Measurements from ENCODE around the gene TUBGCP6. TPM values are rescaled to one million over a fixed set of nuclear protein-coding genes. Genes with fewer than 3 reads are reported as not detected.

TUBGCP6 gene
- total RNA-seq, 1 donor from 2014 or later = 26.3 TPM

DNA sequence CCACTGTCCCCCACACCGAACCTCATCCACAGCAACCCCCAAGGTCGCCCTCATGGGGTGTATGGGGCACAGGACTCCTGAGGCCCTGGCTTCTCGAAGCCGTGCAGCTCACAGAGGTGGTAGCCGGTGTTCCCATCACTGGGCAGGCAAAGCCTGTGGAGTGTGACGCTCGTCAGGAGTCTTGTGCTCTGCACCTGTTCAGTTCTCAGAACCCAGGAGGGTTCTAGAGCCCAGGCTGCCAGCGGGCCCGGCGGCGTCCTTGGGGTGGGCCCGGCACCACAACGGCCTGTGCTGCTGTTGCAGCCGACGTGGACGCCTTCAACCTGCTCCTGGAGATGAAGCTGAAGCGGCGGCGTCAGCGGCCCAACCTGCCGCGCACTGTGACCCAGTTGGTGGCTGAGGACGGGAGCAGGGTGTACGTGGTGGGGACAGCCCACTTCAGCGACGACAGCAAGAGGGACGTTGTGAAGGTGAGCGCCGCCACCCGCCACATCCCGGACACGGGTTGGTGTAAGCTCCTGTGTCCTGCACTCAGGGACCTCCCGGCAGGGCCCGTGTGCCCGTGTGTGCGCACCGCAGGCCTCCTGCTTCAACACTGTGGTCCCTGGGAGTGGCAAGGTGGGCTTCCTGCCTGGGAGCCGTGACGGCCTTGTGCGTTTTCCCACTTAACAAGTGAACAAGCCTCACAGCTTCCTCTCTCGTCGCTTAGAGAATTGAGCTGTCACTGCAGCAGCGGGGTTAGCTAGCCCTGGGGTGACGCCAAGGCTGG lies 50.6 kb downstream of the TUBGCP6 start:
- H3K4me3 Mint-ChIP-seq (ENCODE audit: unreplicated experiment) = no peak overlapping the region
- no peaks in the 10 kb centered on the region for H3K9me3 Mint-ChIP-seq (ENCODE audit: unreplicated experiment)
- TF ChIP-seq EZH2 (IDR thresholded peaks at IDR 0.05; ENCODE audit: insufficient read depth, low read length) = no peak
- TF ChIP-seq, protein P1, sequence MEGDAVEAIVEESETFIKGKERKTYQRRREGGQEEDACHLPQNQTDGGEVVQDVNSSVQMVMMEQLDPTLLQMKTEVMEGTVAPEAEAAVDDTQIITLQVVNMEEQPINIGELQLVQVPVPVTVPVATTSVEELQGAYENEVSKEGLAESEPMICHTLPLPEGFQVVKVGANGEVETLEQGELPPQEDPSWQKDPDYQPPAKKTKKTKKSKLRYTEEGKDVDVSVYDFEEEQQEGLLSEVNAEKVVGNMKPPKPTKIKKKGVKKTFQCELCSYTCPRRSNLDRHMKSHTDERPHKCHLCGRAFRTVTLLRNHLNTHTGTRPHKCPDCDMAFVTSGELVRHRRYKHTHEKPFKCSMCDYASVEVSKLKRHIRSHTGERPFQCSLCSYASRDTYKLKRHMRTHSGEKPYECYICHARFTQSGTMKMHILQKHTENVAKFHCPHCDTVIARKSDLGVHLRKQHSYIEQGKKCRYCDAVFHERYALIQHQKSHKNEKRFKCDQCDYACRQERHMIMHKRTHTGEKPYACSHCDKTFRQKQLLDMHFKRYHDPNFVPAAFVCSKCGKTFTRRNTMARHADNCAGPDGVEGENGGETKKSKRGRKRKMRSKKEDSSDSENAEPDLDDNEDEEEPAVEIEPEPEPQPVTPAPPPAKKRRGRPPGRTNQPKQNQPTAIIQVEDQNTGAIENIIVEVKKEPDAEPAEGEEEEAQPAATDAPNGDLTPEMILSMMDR (IDR thresholded peaks at IDR 0.05; ENCODE audit: insufficient read depth, low read depth, low read length) = no peak
- no peaks in the 10 kb centered on the region for H3K9me3 ChIP-seq (ENCODE audit: insufficient read depth, low read depth, low read length)
- no peaks in the 10 kb centered on the region for H3K27me3 Mint-ChIP-seq (ENCODE audit: low read depth, unreplicated experiment)
- no peak overlapping the region for H3K27ac Mint-ChIP-seq (ENCODE audit: unreplicated experiment)
- H3K36me3 ChIP-seq (ENCODE audit: insufficient read depth, low read length) = no peaks in the 10 kb centered on the region
- peaks cover 3% of the 10 kb centered on the region for H3K36me3 Mint-ChIP-seq (ENCODE audit: low read depth, unreplicated experiment)
- H3K9ac ChIP-seq (ENCODE audit: low read length) = no peak overlapping the region
- H3K4me2 ChIP-seq (ENCODE audit: low read length) = no peak overlapping the region
- H3K4me1 ChIP-seq (ENCODE audit: insufficient read depth, low read length) = peaks cover 13% of the 10 kb centered on the region
- peaks cover 8% of the 10 kb centered on the region for H3K4me1 Mint-ChIP-seq (ENCODE audit: low read depth, unreplicated experiment)
- H3K27me3 ChIP-seq (ENCODE audit: insufficient read depth, low read length) = no peaks in the 10 kb centered on the region
- no peak for DNase-seq (ENCODE audit: low read depth)
- no peak overlapping the region for H3K27ac ChIP-seq (ENCODE audit: low read depth, low read length)
- H4K20me1 ChIP-seq (ENCODE audit: insufficient read depth, low read length) = peaks cover 51% of the 10 kb centered on the region
- H3K4me3 ChIP-seq (ENCODE audit: insufficient read depth, low read depth, low read length) = no peak overlapping the region
- no peak overlapping the region for H2AFZ ChIP-seq (ENCODE audit: low read depth, low read length)
- H3K79me2 ChIP-seq (ENCODE audit: insufficient read depth, low read length) = peaks cover 41% of the 10 kb centered on the region
- no peak for FAIRE-seq

DNA sequence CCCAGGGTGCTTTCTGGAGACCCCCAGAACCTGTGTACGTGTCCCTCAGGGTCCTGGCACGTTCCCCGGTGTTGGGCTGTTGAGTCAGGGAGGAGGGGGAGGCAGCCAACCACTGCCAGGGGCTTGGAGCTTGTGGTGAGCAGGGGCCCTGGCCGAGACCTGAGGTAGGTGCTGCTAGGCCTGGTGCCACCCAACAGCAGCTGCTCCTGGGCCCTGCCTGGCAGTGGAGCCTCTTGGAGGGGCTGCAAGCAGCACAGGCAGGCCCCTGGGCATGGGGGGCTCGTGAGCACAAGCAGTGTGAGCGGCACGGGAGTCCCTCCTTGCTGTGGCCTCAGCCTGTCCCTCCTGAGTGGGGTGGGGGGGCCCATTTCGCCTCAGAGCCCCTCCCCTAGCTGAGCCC lies 51.2 kb downstream of the TUBGCP6 start:
- Histone ChIP-seq H3K36me3 (ENCODE audit: insufficient read depth, low read length) (no peaks in the 10 kb centered on the region), H3K9ac (ENCODE audit: low read length) (no peak overlapping the region), H3K4me1 (ENCODE audit: insufficient read depth, low read length) (peaks cover 13% of the 10 kb centered on the region), H3K27me3 (ENCODE audit: insufficient read depth, low read length) (no peaks in the 10 kb centered on the region), H3K4me3 (ENCODE audit: insufficient read depth, low read depth, low read length) (no peak overlapping the region), H2AFZ (ENCODE audit: low read depth, low read length) (no peak overlapping the region), H4K20me1 (ENCODE audit: insufficient read depth, low read length) (peaks cover 57% of the 10 kb centered on the region), H3K27ac (ENCODE audit: low read depth, low read length) (no peak overlapping the region), H3K9me3 (ENCODE audit: insufficient read depth, low read depth, low read length) (no peaks in the 10 kb centered on the region), H3K79me2 (ENCODE audit: insufficient read depth, low read length) (peaks cover 47% of the 10 kb centered on the region), H3K4me2 (ENCODE audit: low read length) (no peak overlapping the region)
- Mint-ChIP-seq H3K36me3 (ENCODE audit: low read depth, unreplicated experiment) (peaks cover 3% of the 10 kb centered on the region), H3K4me1 (ENCODE audit: low read depth, unreplicated experiment) (peaks cover 8% of the 10 kb centered on the region), H3K27me3 (ENCODE audit: low read depth, unreplicated experiment) (no peaks in the 10 kb centered on the region), H3K4me3 (ENCODE audit: unreplicated experiment) (no peak overlapping the region), H3K27ac (ENCODE audit: unreplicated experiment) (no peak overlapping the region), H3K9me3 (ENCODE audit: unreplicated experiment) (no peaks in the 10 kb centered on the region)
- DNase-seq (ENCODE audit: low read depth) = no peak
- FAIRE-seq = no peak
- TF ChIP-seq, protein P1 (IDR thresholded peaks at IDR 0.05; ENCODE audit: insufficient read depth, low read depth, low read length) = no peak
- no peak for TF ChIP-seq EZH2 (IDR thresholded peaks at IDR 0.05; ENCODE audit: insufficient read depth, low read length)
